Stimulated activated CD8-positive, alpha-beta memory T cell treated with anti-CD3 and anti-CD28 coated beads, Interleukin-12 subunit alpha, Interleukin-12 subunit beta, amount 100 ng/mL, for 4 hours (primary cell): ENCODE data around the gene MPZL1.
A peak's percentile ranks its signal among the peaks of the same experiment; 100 is the strongest.

Experiments used
- DNase-seq: peaks from one replicate; pipeline ENCODE4 v3.0.0-alpha.2; 2020; ENCODE audit warnings: low read depth

MPZL1 gene

GRCh38 chr1:167721617-167722151 is at the start of gene MPZL1:
Gene MPZL1, plus strand, starts transcription at chr1:167721982. Its CDS starts 170 bp downstream, at chr1:167722152.
- peak; percentile 87 for DNase-seq

- DNase-seq: no peak
Measured at GRCh38 chr1:167672831-167673230, 49.0 kb upstream of the MPZL1 start.

DNA sequence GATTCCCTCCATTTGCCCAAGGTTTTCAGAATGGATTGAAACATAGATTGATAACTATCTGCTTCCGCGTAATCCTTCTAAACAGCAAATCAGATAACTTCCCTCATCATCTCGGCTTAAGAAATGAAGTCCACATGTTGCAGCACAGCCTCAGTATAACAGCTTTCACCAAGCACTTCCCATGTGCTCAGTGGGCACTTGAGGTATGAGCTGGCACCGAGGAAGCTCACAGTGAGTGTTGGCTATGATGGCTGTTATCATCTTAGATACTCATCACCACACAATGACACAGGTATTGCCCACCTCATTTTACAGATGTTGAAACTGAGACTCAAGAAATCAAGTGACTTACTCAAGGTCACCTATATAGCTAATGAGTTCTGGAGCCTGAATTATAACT is 48.5 kb upstream of the MPZL1 start:
- no peak for DNase-seq

GRCh38 chr1:167674156-167674555 is 47.6 kb upstream of the MPZL1 start:
- no peak for DNase-seq

GRCh38 chr1:167675440-167675839 is 46.3 kb upstream of the MPZL1 start:
- no peak for DNase-seq

DNA sequence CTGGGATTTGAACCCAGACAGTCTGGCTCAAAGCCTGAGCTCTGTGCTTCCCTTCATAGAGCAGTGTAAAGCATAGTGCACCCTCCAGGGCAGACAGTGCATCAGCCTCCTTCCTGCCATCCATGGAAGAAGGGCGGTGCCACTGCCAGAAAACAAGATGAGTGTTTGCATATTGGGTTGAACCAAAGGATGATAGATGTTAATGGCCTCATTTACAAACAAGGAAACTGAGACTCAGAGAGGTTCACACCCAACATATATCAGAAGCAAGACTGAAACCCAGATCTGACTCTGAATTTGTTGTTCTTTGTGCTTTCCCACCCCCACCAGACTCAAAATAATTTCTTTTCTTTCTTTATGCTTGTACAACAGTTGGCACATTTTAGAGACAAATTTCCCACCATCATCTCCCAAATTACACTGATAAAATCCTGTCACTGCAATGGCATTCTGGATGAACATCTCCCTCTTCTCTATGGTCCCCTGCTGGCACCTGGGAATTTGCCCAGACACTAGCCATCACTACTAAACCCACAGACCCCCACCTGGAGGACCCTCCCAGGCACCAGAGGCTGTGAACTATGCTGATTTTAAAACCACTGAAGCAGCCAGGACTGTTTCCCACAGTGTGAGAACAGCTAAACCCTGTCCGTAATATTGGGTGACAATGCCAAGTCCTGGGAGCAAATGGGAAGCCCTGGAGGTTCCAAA is 45.4 kb upstream of the MPZL1 start:
- DNase-seq: no peak

GRCh38 chr1:167676916-167677848 is 44.6 kb upstream of the MPZL1 start:
- DNase-seq: no peak

- DNase-seq: no peak
Measured at GRCh38 chr1:167678422-167678821, 43.4 kb upstream of the MPZL1 start.

DNA sequence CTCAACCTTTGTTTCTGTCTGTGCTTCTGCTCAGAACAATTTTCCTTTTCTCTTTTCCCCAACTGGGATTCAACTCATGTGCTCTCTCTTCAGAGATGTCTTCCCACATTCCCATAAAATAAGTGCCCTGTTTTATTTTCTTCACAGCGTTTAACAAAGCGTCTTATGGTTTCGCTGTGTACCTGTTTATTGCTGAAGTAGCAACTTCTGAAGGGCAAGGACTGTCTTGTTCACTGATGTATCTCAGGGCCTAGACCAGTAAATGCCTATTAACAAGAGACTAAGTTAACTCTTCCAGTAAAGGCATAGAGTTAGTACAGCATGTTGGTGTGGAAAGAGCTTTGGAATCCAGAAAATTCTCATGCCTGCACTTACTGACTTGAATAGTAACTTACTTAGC is 42.9 kb upstream of the MPZL1 start:
- DNase-seq: no peak

- DNase-seq: no peak
Measured at GRCh38 chr1:167679714-167680113, 42.1 kb upstream of the MPZL1 start.

DNA sequence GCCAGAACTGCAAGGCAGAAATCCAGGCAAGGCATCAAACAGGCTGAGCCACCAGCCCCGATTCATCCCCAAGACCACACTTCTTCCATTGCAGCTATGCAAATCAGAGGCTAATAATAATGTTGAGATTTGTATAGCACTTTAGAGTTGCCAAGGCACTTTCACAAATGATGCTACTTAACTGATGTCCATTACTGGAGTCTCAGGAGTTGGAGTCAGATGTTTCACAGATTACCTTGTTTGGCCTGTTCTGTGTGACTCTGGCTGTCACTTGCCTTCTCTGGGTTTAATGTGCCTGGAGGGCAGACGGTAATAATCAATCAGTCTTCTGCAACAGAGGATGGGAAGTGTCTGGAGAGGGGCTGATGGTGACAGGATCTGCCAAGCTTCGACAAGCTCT is 40.8 kb upstream of the MPZL1 start:
- DNase-seq: no peak

GRCh38 chr1:167681451-167682098 is 40.2 kb upstream of the MPZL1 start:
- DNase-seq: no peak

DNA sequence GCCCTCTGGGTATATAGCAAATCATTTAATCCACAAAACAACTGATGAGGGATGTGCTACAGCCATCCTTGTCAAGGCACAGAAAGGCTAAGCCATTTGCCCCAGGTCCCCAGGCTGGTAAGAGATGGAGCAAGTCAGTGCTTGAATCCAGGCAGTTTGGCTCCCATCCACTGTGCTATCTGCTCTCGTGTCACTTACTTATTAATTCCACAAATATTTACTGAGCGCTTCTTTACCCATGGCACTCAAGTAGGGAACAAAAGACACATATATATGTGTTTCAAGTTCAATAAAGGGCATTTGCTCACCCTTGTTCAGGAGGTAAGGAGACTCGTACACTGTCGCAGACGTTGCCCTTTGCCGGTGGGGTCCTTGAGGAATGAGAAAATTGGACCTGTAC is 38.6 kb upstream of the MPZL1 start:
- DNase-seq: no peak

DNA sequence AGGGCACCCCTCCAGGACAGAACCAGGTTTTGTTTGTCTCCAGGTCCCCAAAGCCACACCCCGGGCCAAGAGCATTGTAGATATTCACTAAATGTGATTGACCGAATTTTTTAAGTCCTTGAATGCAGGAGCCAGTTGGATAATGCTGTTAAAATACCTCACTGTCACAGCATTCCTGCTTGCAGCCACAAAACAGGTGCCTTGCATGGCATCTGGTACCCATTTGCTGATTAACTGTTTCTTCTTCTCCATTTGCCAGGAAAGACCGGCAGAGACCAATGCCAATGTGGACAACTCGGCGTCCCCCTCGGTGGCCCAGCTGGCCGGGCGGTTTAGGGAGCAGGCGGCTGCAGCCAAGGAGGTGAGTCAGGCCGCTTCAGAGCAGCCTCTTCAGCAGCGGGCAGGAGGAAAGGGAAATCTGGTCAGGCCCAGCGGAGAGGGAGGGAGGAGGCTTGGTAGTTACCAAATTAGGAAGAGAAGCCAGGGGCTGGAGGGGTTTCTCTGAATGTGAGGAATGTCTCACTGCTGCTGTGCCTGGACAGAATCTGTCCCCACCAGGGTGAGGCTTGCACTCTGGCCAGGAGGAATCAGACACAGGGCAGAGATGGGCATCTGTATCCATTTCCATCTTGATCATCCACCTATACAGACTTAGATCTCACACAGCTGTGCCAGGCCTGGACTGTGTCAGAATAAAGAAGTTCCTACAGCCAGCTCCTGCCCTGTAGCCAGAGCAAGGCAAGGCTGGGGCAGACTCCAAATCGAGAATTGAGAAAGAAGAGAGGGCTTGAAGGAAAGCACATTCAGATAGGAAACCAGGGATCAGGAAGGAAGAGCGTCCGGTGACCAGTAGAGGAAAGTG is 37.9 kb upstream of the MPZL1 start:
- no peak for DNase-seq

- no peak for DNase-seq
Measured at GRCh38 chr1:167685844-167686243, 35.9 kb upstream of the MPZL1 start.

GRCh38 chr1:167687919-167688519 is 33.8 kb upstream of the MPZL1 start:
- DNase-seq: peak; percentile 41

GRCh38 chr1:167689567-167689920 is 32.2 kb upstream of the MPZL1 start:
- DNase-seq: no peak

- DNase-seq: no peak
Measured at GRCh38 chr1:167690053-167690452, 31.7 kb upstream of the MPZL1 start.

DNA sequence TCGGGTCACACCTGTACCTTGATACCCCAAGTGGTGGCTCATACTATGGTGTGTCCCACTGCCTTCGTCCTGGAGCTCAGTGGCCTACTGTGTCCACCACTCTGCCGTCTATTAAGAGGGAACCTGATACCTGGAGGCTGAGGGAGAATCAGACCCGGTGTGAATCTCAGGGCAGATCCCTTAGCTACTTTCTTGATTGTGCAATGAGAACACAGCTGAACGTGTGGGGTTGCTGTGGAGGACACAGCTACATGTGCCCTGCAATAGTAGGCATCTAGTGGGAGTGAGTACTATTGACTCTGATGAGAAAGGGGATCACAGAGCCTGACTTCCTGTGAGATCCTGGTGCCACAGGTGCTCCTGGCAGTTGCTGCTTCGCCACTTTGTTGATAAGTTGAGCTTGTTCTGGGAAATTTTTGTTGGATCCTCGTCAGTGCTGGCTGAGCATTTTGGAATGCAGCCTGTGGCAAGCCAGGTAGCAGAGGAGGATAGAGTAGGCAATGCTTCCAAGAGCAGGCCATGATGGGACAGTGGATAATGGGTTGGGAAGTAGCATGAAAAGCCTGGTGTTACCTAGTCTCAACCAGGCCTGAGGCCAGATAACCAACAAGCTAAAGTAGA is 28.2 kb upstream of the MPZL1 start:
- no peak for DNase-seq

DNA sequence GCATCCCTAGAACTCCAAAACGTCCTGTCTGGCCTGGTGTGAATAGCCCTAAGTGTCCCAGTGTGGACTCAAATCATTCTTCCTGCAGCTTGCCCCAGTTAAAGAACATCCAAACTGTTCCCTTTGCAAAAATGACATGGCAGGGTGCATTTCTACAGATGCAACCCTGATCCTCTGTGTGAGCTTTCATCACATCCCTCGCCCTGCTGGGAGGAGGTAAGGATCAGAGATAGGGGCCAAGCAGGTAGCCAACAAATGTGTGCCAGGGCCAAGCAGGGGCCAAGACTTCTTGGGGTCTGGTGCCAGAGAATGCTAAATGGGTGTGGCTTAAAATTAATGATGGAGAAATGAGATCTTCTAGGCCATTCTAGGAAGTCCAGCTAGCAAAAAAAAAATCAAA is 27.1 kb upstream of the MPZL1 start:
- no peak for DNase-seq

DNA sequence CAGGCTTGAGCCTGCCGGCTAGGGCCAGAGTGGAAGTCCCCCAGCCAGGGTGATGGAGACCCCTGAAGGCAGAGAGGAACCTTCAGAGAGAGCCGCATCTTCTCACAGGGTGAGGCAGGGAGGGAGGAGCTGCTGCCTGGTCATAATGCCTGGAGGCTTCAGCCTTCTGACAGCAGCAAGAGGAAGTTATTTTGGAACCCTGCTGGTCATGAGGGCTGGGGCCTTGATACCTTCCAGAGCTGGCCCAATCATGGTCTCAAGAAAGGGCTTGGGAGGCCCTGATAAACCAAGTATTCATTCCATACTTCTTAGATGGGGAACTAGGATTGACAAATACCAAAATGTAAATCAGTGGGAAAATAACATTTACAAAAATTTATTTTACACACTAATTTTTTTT is 26.6 kb upstream of the MPZL1 start:
- no peak for DNase-seq
